GM15510 (cell line): ENCODE results near the gene UBASH3A.

Experiments
- POLR2A ChIP-seq: IDR thresholded peaks from 3 replicates; pipeline ENCODE4 v1.6.1; 2011; ENCODE audit warnings: borderline replicate concordance; ENCODE audit not compliant: insufficient read length; ENCODE audit errors: extremely low read depth

UBASH3A gene

DNA sequence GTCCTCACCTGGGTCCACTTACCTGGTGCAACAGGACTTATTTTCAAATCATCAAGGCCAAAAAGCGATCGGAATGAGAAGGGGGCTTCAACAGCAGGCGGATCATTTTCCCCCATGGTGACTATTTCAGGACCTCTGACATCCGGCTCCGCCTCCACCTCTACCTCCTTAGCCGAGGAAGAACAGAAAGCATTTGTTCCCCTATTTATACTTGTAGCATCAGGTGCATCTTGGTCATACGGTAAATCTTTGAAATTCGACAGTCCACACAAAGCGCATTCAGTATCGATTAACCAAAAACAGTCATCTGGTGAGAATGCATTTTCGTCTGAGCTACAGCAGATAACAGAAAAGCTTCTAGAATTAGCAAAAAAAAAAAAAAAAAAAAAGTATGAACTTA lies 8.4 kb upstream of the UBASH3A start:
- TF ChIP-seq POLR2A: no peak

DNA sequence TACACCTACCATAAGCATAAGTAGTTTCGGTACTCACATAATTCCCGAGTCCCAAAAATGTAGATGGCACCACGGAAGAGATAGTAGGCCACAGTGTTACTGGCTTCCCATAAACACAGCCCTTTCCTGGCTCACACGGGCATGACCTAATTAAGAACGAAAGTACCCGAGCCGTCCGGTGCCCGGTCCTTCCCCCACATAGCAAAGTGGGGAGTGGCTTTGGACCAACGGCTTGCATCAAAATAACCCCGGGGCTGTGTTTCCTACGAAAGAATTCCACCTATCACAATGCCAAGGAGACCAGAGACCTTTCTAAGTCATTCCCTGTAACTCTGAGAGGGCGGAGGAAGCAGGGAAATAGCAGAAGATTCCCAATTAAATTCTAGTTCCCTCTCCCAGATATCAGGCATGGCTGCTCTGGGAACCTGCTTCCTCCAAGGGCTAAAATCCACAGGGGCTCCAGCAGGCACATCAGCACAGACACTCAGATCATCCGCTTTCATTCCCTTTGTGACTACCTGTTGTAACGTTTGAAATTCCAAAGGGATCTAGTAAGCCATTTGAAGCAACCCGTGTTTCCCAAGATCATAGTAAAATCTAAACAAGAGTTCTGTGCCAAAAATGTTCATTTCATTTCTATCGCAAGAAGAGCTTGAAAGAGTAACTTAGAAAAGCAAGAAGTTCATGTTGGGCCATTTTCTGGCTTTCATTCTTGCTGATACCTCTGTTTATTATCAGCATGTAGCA lies 7.6 kb upstream of the UBASH3A start, which contains the start of gene TMPRSS3:
TSS of gene TMPRSS3 (minus strand) at position 148 of the 747 bp plus-strand sequence. CDS start 635 bp downstream, outside the sequence.
- TF ChIP-seq POLR2A: no peak

DNA sequence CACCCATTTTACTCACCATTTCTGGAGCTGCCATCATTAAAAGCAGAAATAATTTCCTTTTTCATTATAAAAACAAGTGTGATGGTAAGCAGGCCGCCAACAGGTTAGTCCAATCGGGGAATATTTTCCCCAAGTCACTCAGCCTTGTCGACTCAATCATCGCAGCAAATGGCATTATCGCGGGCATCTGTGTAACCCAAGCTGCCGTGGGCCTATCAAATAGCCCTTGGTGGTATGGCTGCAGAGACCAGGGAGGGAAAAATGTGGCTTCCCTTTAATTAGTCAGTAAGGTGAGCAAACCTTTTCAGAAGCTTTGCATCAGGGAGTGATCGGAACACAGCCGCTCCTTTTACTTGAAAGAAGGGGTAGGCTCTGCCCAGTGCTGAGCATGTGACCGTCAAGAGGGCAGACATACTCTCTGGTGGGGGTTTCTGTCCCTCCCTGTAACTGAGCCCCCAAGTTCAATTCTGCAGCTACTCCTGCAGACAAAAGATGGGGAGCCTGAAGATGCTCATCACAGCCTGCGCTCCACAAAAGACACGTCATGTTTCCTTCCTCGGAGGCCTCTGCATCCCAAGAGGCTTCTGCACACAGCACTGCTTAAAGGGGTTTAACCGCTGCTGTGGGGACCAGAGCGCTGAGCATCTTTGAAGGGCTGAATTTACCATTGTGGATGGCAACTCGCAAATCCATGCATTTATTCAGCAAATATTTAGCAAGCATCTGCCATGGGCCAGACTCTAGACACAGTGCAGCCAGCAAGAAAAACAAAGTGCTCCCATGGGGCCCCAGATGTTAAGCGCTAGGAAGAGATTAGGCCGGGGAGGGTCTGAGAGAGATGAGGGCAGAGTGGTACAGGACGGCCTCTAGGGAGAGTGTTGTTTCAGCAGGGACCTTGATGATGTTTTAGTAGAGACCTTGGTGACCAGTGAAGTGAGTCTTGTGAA lies 6.6 kb upstream of the UBASH3A start:
- TF ChIP-seq POLR2A: no peak

DNA sequence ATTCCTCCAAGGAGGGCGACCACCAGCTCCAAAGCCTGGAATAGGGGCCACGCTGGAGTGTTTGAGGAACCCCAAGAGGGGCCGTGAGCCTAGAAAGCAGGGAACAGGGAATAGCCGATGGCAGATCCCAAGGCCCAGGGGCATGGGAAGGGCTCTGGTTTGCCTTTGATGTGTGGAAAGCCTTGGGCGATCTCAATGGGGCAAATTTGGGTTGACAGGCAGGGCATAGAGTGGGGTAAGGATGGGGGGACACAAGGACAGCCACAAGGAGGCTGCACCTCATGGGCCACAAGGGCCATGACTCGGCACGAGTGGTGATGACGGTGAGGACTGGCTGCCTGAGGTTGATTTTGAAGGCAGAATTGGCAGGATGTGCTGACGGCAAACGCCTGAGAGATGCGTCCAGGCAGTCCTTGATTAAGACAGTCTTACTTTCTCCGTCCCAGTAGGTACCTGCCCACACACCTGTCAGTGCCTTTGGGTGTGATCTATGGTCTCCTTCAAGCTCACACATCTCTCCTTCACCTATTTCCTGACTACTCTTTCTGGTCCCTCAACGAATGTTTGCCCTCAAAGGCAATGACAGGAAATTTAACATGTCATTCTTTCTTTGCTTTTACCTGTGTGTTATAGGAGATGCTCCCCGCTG lies 5.8 kb upstream of the UBASH3A start:
- no peak for TF ChIP-seq POLR2A

DNA sequence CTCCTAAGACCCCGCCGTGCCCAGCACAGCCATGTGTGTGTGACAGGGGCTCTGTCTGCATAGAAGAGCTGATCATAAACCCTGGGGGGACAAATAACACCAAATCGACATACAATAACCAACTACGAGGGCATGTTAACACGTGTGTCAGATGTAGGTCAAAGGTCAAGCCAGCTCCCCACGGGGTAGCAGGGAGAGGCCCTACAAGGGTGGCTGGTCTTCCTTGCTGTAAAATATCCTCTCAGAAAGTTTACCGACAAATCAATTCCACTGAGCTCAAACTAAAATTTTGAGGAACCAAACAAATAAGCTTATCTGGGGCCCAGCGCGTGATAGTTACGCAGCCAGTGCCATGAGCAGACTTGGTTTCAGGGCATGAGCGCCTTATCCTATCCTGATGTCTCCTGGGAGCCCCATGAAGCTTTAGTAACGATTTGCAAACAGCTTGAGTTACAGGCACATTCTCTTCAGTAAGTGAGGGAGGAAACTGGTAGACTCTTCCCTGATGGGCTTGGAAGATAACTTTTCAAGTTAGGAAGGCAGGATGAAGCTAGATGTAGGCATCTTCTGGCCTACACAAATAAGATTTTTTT lies 5.2 kb upstream of the UBASH3A start:
- no peak for TF ChIP-seq POLR2A

DNA sequence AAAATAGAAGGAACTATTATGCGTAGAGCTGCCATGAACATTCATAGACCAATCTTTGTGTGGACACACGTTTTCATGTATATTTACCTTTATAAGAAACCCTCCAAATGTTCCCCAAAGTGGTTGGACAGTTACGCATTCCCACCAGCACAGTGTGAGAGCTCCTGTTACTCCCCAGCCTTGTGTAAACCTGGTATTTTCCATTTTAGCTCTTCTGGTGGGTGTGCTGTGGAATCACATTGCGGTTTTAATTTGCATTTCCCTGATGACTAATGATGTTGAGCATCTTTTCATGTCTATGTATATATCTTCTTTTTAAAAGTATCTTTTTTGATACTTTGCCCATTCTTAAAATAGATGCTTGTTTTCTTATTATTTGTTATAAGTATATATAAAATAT lies 3.2 kb upstream of the UBASH3A start:
- no peak for TF ChIP-seq POLR2A

DNA sequence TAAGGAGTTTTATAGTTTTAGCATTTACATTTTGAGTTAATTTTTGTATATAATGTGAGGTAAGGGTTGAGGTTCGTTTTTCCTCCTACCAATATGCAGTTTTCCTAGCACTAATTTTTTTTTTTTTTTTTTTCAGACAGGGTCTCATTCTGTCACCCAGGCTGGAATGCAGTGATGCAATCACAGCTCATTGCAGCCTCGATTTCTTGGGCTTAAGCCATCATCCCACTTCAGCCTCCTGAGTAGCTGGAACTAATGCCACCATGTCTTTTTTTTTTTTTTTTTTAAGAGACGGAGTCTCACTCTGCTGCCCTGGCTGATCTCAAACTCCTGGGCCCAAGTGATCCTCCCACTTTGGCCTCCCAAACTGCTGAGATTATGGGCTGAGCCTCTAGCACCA lies 2.5 kb upstream of the UBASH3A start:
- no peak for TF ChIP-seq POLR2A

DNA sequence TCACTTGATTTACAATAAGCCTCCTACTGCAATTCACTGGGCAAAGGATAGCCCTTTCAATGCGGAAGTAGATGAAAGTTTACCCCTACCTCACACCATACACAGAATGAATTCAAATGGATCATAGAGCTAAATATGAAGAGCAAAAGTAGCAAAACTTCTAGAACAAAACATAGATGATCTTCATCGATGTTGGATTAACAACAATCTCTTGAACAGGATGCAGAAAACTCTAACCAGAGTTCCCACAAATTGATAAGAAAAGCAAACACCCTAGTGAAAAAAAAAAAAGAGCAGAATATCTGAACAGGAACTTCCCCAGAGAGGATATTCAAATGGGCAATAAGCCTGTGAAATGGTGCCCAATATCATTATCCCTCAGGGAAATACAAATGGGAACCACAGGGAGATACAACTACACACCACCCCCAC lies 1.9 kb upstream of the UBASH3A start:
- TF ChIP-seq POLR2A: no peak

GRCh38 chr21:42404539-42404938 lies 837 bp downstream of the UBASH3A start:
- TF ChIP-seq POLR2A: no peak

DNA sequence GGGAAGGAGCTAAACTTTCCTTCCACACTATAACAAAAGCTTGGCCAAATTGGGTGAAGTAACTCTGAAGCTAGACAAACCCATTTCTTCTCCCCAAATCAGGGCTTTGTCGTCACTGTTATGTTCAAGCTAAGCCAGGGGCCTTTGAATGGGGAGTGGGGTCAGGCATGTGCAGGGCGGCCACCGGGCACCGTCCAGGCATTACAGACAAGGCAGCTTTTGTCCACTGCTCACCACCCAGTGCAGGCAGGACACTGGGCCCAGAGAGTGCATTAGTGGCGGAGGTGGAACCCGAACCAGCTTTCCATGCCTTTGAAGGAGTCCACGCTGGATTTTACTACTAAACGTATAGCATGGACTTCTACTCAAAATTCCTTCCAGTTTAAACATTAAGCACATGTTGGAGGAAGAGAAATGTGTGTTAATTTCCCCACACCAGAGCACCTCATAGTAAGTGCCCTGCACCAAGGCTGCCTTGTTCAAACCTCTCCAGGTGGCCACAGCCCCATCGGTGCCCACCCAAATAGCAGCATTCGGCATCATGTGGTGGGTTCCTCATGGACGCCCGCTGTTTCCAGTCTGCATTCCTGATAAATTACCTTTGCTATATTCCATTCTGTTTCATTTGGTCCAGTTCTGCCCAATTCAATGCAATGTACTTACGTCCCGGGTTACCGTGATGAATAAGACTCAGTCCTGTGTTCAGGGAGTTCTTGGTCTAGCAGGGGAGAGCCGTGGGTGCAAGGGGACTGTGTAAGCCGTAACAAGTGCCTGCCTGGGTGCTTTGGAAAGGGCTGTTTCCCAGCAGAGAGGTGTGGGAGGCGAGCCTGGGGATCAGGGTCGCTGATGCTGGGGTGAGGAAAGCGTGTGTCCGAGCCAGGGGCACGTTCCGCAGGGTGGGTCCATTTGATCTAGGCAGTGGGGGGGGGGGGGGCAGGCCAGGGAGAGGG lies 1.6 kb downstream of the UBASH3A start:
- TF ChIP-seq POLR2A: no peak

GRCh38 chr21:42406201-42406621 lies 2.5 kb downstream of the UBASH3A start:
- TF ChIP-seq POLR2A: no peak

DNA sequence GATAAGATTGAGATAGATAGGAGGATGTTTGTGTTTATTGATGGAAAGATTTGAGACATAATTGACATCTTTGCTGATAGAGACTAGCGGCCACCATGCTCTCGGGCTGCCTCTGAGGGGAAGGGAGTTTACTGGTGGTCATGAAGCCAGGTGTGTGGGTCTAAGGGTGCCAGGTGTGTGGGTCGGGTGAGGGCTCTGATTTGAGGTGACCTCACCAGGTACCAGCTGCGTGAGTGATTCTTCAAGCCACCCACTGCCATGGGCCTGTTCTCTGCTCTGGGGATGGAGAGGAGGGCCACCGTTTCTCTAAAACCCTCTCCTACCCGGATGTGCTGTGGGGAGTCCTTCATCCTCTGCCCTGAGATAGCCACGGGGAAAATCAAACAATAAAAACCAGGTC lies 3.2 kb downstream of the UBASH3A start:
- TF ChIP-seq POLR2A: no peak

- TF ChIP-seq POLR2A: no peak
Observed at GRCh38 chr21:42407476-42407875, 3.8 kb downstream of the UBASH3A start.
